Measurements from ENCODE around the gene MYMX.
A peak's percentile ranks its signal among the peaks of the same experiment; 100 is the strongest.

The MYMX gene

DNA sequence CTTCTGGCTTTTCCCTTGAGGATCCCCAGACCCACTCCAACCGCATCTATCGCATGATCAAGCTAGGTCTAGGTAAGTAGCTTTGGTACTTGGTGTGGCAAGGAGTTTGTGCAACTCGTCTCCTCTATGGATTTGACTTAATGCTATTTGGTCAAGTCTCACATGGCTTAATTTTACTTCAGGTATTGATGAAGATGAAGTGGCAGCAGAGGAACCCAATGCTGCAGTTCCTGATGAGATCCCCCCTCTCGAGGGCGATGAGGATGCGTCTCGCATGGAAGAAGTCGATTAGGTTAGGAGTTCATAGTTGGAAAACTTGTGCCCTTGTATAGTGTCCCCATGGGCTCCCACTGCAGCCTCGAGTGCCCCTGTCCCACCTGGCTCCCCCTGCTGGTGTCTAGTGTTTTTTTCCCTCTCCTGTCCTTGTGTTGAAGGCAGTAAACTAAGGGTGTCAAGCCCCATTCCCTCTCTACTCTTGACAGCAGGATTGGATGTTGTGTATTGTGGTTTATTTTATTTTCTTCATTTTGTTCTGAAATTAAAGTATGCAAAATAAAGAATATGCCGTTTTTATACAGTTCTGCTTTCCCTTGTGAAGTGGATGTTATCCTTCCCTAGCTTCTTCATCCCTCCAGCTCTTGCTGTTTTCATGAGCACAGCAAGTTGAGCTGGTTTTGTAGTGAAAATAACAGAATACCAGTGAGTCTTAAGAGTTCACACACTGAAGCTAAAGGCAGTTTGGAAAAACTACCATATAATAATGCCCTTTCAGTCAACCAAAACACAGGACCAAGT, 36.8 kb downstream of the MYMX start:
- no peak overlapping the region for H3K4me3 ChIP-seq (ENCODE audit: low read length)
- no peak for TF ChIP-seq ZNF274 (IDR thresholded peaks at IDR 0.05; ENCODE audit: low read depth, low read length)

DNA sequence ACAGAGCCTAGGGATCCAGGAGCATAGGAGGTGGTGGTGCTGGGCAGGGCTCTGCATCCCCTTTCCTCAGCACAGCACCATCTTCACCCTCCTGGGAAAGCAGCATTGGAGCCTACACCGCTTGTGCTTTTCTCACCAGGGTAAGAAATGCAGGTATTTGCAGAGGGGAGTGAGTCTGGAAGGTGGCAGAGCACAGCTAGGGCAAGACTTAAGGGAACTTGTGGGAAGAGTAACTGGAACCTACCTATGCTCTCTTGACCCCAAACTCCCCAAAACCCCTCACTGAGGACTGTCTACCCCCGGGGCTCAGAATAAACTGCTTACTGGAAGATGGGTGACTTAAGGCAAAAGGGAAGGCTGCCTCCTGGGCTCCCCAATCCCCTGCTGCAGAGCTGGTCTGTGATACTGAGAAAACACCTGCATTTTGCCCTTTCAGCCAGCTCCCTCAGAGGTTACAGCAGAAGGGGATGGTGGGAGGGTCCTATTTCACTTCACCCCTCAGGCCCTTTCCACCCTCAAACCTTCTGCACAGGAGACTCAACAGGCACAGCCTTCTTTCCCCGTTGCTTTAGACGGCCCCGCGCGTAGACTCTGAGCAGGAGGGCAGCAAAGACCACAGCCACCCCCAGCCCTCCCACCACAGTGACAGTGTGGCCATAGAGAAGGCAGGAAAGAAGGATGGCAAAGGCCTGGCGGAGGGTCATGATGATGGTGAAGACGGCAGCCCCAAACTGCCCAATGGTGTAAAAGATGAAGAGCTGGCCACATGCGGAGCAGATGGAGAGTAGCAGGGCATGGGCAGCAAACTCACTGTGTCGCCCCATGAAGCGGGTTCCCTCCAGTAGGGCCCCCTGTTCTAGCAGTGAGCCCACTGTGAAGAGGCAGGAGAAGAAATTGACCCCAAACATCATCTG, 37.7 kb downstream of the MYMX start:
- no peak overlapping the region for H3K4me3 ChIP-seq (ENCODE audit: low read length)
- TF ChIP-seq ZNF274 (IDR thresholded peaks at IDR 0.05; ENCODE audit: low read depth, low read length), result no peak

GRCh38 chr6:44255105-44255808, 38.5 kb downstream of the MYMX start:
- no peak for TF ChIP-seq ZNF274 (IDR thresholded peaks at IDR 0.05; ENCODE audit: low read depth, low read length)
- no peak overlapping the region for H3K4me3 ChIP-seq (ENCODE audit: low read length)

- no peak for TF ChIP-seq ZNF274 (IDR thresholded peaks at IDR 0.05; ENCODE audit: low read depth, low read length)
- H3K4me3 ChIP-seq (ENCODE audit: low read length), result peak overlapping the region; percentile 68
Measured at GRCh38 chr6:44255871-44256774, 39.4 kb downstream of the MYMX start.

GRCh38 chr6:44256775-44257024, 40.0 kb downstream of the MYMX start:
- TF ChIP-seq ZNF274 (IDR thresholded peaks at IDR 0.05; ENCODE audit: low read depth, low read length), result no peak

GRCh38 chr6:44257025-44257752, 40.5 kb downstream of the MYMX start, which contains the start of gene SLC35B2:
Gene SLC35B2 (minus strand): TSS chr6:44257528. CDS start chr6:44257410, 118 bp downstream.
- peak within 1 kb of the TSS; percentile 68 for H3K4me3 ChIP-seq (ENCODE audit: low read length)
- no peak for TF ChIP-seq ZNF274 (IDR thresholded peaks at IDR 0.05; ENCODE audit: low read depth, low read length)

More at GRCh38 chr6:44256775-44257024, 40.0 kb downstream of the MYMX start:
- H3K4me3 ChIP-seq (ENCODE audit: low read length), result peak overlapping the region; percentile 68

GRCh38 chr6:44257753-44258324, 41.1 kb downstream of the MYMX start:
- H3K4me3 ChIP-seq (ENCODE audit: low read length), result peak overlapping the region; percentile 68; the same call in 1 of the 2 replicates

DNA sequence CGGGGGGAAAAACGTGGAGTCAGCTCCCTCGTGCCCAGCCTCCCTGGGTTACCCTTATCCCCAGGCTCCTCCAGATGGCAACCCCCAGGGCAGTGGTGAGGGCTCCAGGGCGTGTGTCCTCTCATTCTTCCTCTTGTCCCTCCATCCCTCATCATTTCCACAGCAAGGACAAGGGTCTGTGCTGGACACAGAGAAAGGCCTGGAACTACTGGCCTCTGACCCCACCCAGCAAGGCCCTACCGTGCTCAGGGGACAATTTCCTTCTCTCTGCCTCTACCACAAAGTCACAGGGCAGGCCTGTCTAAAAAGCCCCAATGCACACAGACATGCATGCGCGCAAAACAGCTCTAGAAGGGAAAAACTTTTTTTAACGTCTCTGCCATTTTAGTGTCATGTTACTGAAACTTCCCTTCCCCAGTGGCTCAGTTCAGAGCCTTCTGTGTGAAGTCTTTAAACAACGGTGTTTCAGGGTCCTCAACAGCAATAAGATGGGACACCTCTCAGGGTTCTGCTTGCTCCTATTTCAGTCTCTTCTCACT, 41.7 kb downstream of the MYMX start:
- TF ChIP-seq ZNF274 (IDR thresholded peaks at IDR 0.05; ENCODE audit: low read depth, low read length), result no peak
- H3K4me3 ChIP-seq (ENCODE audit: low read length), result no peak overlapping the region; the same call in 1 of the 2 replicates

More at GRCh38 chr6:44257753-44258324, 41.1 kb downstream of the MYMX start:
- TF ChIP-seq ZNF274 (IDR thresholded peaks at IDR 0.05; ENCODE audit: low read depth, low read length), result no peak

DNA sequence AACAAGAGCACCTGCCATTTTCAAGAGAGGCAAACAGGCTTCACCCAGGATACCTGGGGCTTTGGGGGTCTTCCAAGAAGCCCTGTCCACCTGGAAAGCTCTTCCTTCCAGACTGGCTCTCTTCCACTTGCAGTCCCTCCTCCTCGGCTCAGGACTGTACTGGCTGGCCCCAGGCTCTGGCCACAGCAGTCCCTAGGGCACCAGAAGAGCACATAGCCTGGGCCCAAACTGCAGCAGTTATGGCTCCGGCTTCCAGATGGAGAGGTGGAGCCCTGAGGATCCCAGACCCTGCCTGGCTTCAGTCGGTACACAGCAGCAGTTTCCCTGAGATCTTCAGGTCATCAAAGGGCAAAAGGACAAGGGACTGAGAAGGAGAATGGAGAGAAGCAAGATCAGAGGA, 42.2 kb downstream of the MYMX start:
- no peak overlapping the region for H3K4me3 ChIP-seq (ENCODE audit: low read length)

DNA sequence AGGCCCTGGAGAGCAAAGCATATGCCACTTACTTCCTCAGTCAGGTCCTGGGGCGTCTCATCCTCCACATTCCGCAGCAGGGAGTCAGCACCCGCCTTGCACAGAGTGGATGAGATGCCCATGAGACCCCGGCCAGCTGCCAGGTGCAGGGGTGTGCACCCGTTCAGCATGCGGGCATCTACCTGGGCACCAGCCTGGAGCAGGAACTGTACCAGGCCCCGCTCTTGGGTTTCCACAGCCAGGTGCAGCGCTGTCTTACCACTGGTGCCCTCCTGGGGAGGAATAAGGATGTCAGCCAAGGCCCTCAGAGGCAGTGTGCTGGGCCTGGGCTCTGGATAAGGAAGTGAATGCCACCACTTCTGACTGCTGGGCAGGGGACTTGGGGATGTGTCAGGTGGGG, 43.3 kb downstream of the MYMX start:
- H3K4me3 ChIP-seq (ENCODE audit: low read length), result no peak overlapping the region
- TF ChIP-seq ZNF274 (IDR thresholded peaks at IDR 0.05; ENCODE audit: low read depth, low read length), result no peak

More for the DNA sequence above, 42.2 kb downstream of the MYMX start:
- no peak for TF ChIP-seq ZNF274 (IDR thresholded peaks at IDR 0.05; ENCODE audit: low read depth, low read length)

DNA sequence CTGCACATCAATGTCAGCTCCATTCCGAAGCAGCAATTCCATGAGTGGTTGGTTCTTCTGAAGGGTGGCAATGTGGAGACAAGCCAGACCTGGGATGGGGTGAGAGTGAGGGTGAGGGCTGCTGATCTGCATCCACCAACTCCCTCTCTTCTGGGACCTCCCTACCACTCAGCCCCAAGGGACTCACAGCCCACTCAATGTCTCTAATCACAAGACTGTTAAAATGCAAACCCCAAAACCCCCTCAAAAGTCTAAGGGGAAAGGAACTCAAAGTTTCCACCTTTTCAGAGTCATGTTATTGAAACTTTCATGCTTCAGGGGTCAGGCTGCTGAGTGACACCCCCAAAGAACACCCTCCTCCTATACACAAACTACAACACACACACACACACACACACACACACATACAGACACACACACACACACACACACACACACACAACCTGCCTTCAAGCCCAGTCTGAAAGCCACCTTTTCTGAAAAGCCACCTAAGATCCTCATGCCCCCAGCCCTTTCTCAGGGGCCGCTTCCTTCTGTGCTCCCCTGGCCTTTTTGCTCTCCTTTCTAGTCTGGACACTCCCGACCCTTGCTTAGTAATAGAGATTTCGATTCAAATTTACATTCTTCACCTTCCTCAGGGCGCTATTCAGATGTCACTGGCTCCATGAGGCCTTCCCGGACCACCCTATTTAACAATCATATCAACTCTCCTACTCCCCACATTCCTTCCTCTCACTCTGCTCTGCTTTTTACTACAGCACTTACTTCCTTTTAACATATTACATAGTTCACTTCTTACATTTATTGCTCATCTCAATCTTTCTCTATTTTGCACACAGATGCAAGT, 43.9 kb downstream of the MYMX start:
- no peak for TF ChIP-seq ZNF274 (IDR thresholded peaks at IDR 0.05; ENCODE audit: low read depth, low read length)
- peak overlapping the region; percentile 22; the same call in 1 of the 2 replicates for H3K4me3 ChIP-seq (ENCODE audit: low read length)

Measured in GM08714 (cell line).